ENCODE data around the gene SHISA9.

DNA sequence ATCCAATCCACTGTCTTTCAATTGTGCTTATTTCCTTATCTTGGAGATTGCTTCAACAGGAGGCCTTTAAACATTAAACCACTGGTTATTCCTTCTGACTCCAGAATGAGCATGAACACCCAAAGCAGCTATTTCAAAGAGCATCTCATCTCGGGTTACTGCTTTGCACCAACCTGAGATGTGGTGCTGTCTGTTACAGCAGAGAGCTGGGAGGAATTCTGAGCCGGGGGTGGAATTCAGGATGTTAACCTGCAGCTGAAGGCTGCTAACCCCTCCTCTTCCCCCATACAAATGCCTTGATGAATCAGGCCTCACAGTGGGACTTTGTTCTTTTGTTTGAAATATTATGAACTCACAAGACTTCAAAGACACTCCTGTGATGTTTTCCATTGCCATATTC, 113.1 kb downstream of the SHISA9 start:
- TF ChIP-seq CTCF (conservative IDR thresholded peaks at IDR 0.05; ENCODE audit: low read depth, low read length) (no peak), EZH2 (IDR thresholded peaks at IDR 0.05; ENCODE audit: low read length, unreplicated experiment) (no peak)
